WTC11 (cell line): ENCODE data around the gene ARL15. TPM values are rescaled to one million over a fixed set of nuclear protein-coding genes. Genes with fewer than 3 reads are reported as not detected.

ENCODE experiments used
- ATAC-seq: fragments of 200-7000 bp; cut with Tn5 transposase; 2 replicates; pipeline ENCODE4 v1.10.0; 2021; ENCODE audit warnings: mild to moderate bottlenecking, moderate library complexity
- CTCF ChIA-PET: fragments of 300-600 bp; sonication (Branson Sonifier 250); formaldehyde crosslinking; loops from one replicate; lab custom pipeline; 2021; ENCODE audit warnings: antibody characterized with exemption; lab: Charles Lee
- POLR2A ChIA-PET: fragments of 350-600 bp; sonication (Branson Sonifier 250); formaldehyde crosslinking; loops from one replicate; lab custom pipeline; 2021; ENCODE audit warnings: antibody characterized with exemption; lab: Charles Lee
- DNase-seq: peaks from one replicate; pipeline ENCODE4 v3.0.0; 2021; ENCODE audit warnings: low spot score
- H3K27ac Mint-ChIP-seq: 2 replicates; pipeline ENCODE4 v1.8.0; 2021; ENCODE audit warnings: mixed read lengths
- H3K27me3 Mint-ChIP-seq: 2 replicates; pipeline ENCODE4 v1.8.0; 2021; ENCODE audit warnings: low read depth, mild to moderate bottlenecking, moderate library complexity, mixed read lengths
- H3K36me3 Mint-ChIP-seq: 2 replicates; pipeline ENCODE4 v1.8.0; 2021; ENCODE audit warnings: mixed read lengths
- H3K4me1 Mint-ChIP-seq: 2 replicates; pipeline ENCODE4 v1.8.0; 2022; ENCODE audit warnings: mixed read lengths
- H3K4me3 Mint-ChIP-seq: 2 replicates; pipeline ENCODE4 v1.8.0; 2021; ENCODE audit warnings: mild to moderate bottlenecking, moderate library complexity, mixed read lengths
- H3K9me3 Mint-ChIP-seq: 2 replicates; pipeline ENCODE4 v1.8.0; 2021; ENCODE audit warnings: mixed read lengths
- AFF4 ChIP-seq: sonication (generic); formaldehyde crosslinking; IDR thresholded peaks from 2 replicates; pipeline ENCODE4 v1.8.1; 2023; ENCODE audit warnings: mild to moderate bottlenecking, missing genetic modification reagents, borderline replicate concordance
- AR ChIP-seq: fragments of 250-450 bp; sonication (Bioruptor Pico); IDR thresholded peaks from 2 replicates; pipeline ENCODE4 v1.9.0; 2021; ENCODE audit warnings: mild to moderate bottlenecking
- ATF3 ChIP-seq: sonication (generic); formaldehyde crosslinking; conservative IDR thresholded peaks from 2 replicates; pipeline ENCODE4 v1.8.1; 2022; ENCODE audit warnings: mild to moderate bottlenecking, missing genetic modification reagents
- CREB1 ChIP-seq: sonication (generic); formaldehyde crosslinking; IDR thresholded peaks from 2 replicates; pipeline ENCODE4 v1.8.0; 2023; ENCODE audit warnings: mild to moderate bottlenecking, missing genetic modification reagents
- GABPB1 ChIP-seq: sonication (generic); formaldehyde crosslinking; IDR thresholded peaks from 2 replicates; pipeline ENCODE4 v1.8.1; 2023; ENCODE audit warnings: mild to moderate bottlenecking, missing genetic modification reagents
- HMGXB4 ChIP-seq: sonication (generic); formaldehyde crosslinking; IDR thresholded peaks from 2 replicates; pipeline ENCODE4 v1.8.1; 2023; ENCODE audit warnings: mild to moderate bottlenecking, moderate library complexity, missing genetic modification reagents
- IRF1 ChIP-seq: sonication (generic); formaldehyde crosslinking; IDR thresholded peaks from 2 replicates; pipeline ENCODE4 v1.8.0; 2023; ENCODE audit warnings: missing genetic modification reagents
- JAZF1 ChIP-seq: fragments of 250-450 bp; sonication (Bioruptor Pico); IDR thresholded peaks from 2 replicates; pipeline ENCODE4 v1.9.0; 2021; ENCODE audit warnings: moderate library complexity, mild to moderate bottlenecking, inconsistent platforms
- NFE2L1 ChIP-seq: sonication (generic); formaldehyde crosslinking; IDR thresholded peaks from 2 replicates; pipeline ENCODE4 v1.8.1; 2023; ENCODE audit warnings: missing genetic modification reagents
- NFYB ChIP-seq: sonication (generic); formaldehyde crosslinking; conservative IDR thresholded peaks from 2 replicates; pipeline ENCODE4 v1.8.0; 2022; ENCODE audit warnings: low read depth, missing genetic modification reagents
- OVOL2 ChIP-seq: fragments of 250-450 bp; sonication (Bioruptor Pico); IDR thresholded peaks from 2 replicates; pipeline ENCODE4 v1.9.0; 2021; ENCODE audit warnings: mild to moderate bottlenecking, borderline replicate concordance
- PRRX2 ChIP-seq: fragments of 250-450 bp; sonication (Bioruptor Pico); IDR thresholded peaks from 2 replicates; pipeline ENCODE4 v1.8.0; 2021; ENCODE audit warnings: mild to moderate bottlenecking
- RELA ChIP-seq: sonication (generic); formaldehyde crosslinking; IDR thresholded peaks from 2 replicates; pipeline ENCODE4 v1.8.1; 2022; ENCODE audit warnings: missing genetic modification reagents, mild to moderate bottlenecking, borderline replicate concordance
- SMAD4 ChIP-seq: sonication (generic); formaldehyde crosslinking; IDR thresholded peaks from 2 replicates; pipeline ENCODE4 v1.8.0; 2022; ENCODE audit warnings: mild to moderate bottlenecking, missing genetic modification reagents
- STAT6 ChIP-seq: sonication (generic); formaldehyde crosslinking; conservative IDR thresholded peaks from 2 replicates; pipeline ENCODE4 v1.8.1; 2023; ENCODE audit warnings: mild to moderate bottlenecking, low read depth, missing genetic modification reagents, moderate library complexity
- ZNF396 ChIP-seq: fragments of 250-450 bp; sonication (Bioruptor Pico); IDR thresholded peaks from 2 replicates; pipeline ENCODE4 v1.8.0; 2021; ENCODE audit warnings: mild to moderate bottlenecking, moderate library complexity, borderline replicate concordance
- ZNF512 ChIP-seq: sonication (generic); formaldehyde crosslinking; IDR thresholded peaks from 2 replicates; pipeline ENCODE4 v1.8.1; 2022; ENCODE audit warnings: missing genetic modification reagents, borderline replicate concordance
- ZNF532 ChIP-seq: fragments of 250-450 bp; sonication (Bioruptor Pico); IDR thresholded peaks from 2 replicates; pipeline ENCODE4 v1.9.0; 2021; ENCODE audit warnings: mild to moderate bottlenecking, borderline replicate concordance
- total RNA-seq: library from RNA; stranded (reverse); gene quantifications from 3 replicates; pipeline ENCODE4 v1.2.3, GENCODE V29; 2021

Gene ARL15
- total RNA-seq, 1 experiment from 2014 or later: 20.1 TPM

- TF ChIP-seq STAT6 (CRISPR knock-in tag) (no peak), NFE2L1 (CRISPR knock-in tag) (no peak), JAZF1 (CRISPR knock-in tag) (no peak), ATF3 (CRISPR knock-in tag) (no peak), SMAD4 (CRISPR knock-in tag) (no peak), HMGXB4 (CRISPR knock-in tag) (no peak), ZNF532 (no peak), AFF4 (CRISPR knock-in tag) (no peak), NFYB (CRISPR knock-in tag) (no peak), PRRX2 (CRISPR knock-in tag) (no peak), ZNF512 (CRISPR knock-in tag) (no peak)
Measured at GRCh38 chr5:53944981-53945380, 365.4 kb downstream of the ARL15 start (continued).

- H3K27ac Mint-ChIP-seq: no peak overlapping the region
- no peaks in the 10 kb centered on the region; the same call in 1 of the 2 replicates for H3K36me3 Mint-ChIP-seq
- ATAC-seq (no peak), DNase-seq (no peak)
- ChIA-PET POLR2A (no interaction called here), CTCF (no interaction called here)
- H3K27me3 Mint-ChIP-seq: no peaks in the 10 kb centered on the region
- H3K4me3 Mint-ChIP-seq: no peak overlapping the region
- peaks cover 5% of the 10 kb centered on the region for H3K9me3 Mint-ChIP-seq
- H3K4me1 Mint-ChIP-seq: peaks cover 43% of the 10 kb centered on the region
- TF ChIP-seq NFE2L1 (CRISPR knock-in tag): no peak
- no peak for TF ChIP-seq CREB1
- no peak for TF ChIP-seq ZNF396 (CRISPR knock-in tag)
- TF ChIP-seq AR (CRISPR knock-in tag): no peak
- TF ChIP-seq OVOL2: no peak
- TF ChIP-seq NFYB (CRISPR knock-in tag): no peak
- no peak for TF ChIP-seq IRF1 (CRISPR knock-in tag)
- no peak for TF ChIP-seq RELA (CRISPR knock-in tag)
- TF ChIP-seq GABPB1: no peak
Measured at GRCh38 chr5:53943938-53944337, 366.4 kb downstream of the ARL15 start.
